KMS-11 (cell line): ENCODE data around the gene WAPL.

Source experiments
- H2AFZ ChIP-seq: fragments of 200-600 bp; sonication (generic); 2 replicates; pipeline ENCODE4 v1.6.1; 2016; ENCODE audit warnings: antibody characterized with exemption, mixed run types, low read depth
- H3K27ac ChIP-seq: fragments of 200-600 bp; sonication (generic); 2 replicates; pipeline ENCODE4 v1.6.1; 2016; ENCODE audit warnings: mild to moderate bottlenecking, mixed run types
- H3K27me3 ChIP-seq: fragments of 200-600 bp; sonication (generic); 2 replicates; pipeline ENCODE4 v1.6.1; 2017; ENCODE audit warnings: mild to moderate bottlenecking, low read depth, mixed run types, moderate library complexity; ENCODE audit not compliant: insufficient read depth
- H3K36me3 ChIP-seq: fragments of 200-600 bp; sonication (generic); 2 replicates; pipeline ENCODE4 v1.6.1; 2017; ENCODE audit warnings: mild to moderate bottlenecking, mixed run types; ENCODE audit not compliant: insufficient read depth
- H3K4me1 ChIP-seq: fragments of 200-600 bp; sonication (generic); 2 replicates; pipeline ENCODE4 v1.6.1; 2016; ENCODE audit warnings: mild to moderate bottlenecking, low read depth, mixed run types; ENCODE audit not compliant: poor library complexity, severe bottlenecking
- H3K4me2 ChIP-seq: fragments of 200-600 bp; sonication (generic); 2 replicates; pipeline ENCODE4 v1.7.0; 2016; ENCODE audit warnings: mild to moderate bottlenecking, mixed run types
- H3K4me3 ChIP-seq: fragments of 200-600 bp; sonication (generic); IDR thresholded peaks from 2 replicates; pipeline ENCODE4 v1.6.1; 2017; ENCODE audit warnings: low read depth, low read length, mixed read lengths; ENCODE audit not compliant: insufficient read depth
- H3K79me2 ChIP-seq: fragments of 200-600 bp; sonication (generic); 2 replicates; pipeline ENCODE4 v1.6.1; 2016; ENCODE audit warnings: low read depth, mixed run types; ENCODE audit not compliant: insufficient read depth
- H3K9ac ChIP-seq: fragments of 200-600 bp; sonication (generic); 2 replicates; pipeline ENCODE4 v1.6.1; 2016; ENCODE audit warnings: mild to moderate bottlenecking, mixed run types
- H4K20me1 ChIP-seq: fragments of 200-600 bp; sonication (generic); 2 replicates; pipeline ENCODE4 v1.6.1; 2016; ENCODE audit warnings: mild to moderate bottlenecking, mixed run types; ENCODE audit not compliant: insufficient read depth
- TF ChIP-seq, protein P1 (sequence below): fragments of 200-600 bp; sonication (generic); conservative IDR thresholded peaks from 2 replicates; pipeline ENCODE4 v1.6.1; 2017; ENCODE audit warnings: low read depth, mild to moderate bottlenecking, antibody characterized with exemption, low read length, moderate library complexity, mixed read lengths

Gene WAPL

DNA sequence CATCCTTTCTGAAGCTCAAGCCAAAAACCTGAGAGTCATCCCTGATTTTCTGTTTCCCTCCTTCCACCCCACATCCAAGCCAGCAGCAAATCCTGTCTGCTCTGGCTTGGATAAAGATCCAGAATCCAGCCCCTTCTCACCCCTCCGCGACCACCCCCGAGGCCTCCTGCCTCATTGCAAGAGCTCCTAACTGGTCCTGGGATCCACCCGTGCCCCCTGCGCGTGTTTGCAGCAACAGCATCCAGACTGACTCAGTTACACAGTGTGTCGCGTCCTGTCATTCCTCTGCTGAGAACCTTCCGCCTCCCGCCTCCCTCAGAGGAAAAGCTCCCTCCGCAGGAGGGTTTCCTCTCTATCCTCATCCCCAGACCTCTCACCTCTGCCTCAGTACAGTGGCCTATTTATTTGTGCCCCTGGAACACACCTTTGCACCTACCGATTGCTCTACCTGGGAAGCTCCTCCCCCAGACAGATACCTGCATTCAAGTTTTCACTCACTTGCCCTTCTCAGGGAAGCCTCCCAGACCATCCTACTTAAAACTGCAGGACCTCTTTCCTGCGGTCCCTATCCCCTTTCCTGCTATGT is 133.4 kb downstream of the WAPL start:
- Histone ChIP-seq H3K79me2 (no peaks in the 10 kb centered on the region), H4K20me1 (no peaks in the 10 kb centered on the region), H3K4me2 (no peak overlapping the region), H3K4me3 (no peak overlapping the region), H2AFZ (no peak overlapping the region), H3K36me3 (no peaks in the 10 kb centered on the region), H3K4me1 (no peaks in the 10 kb centered on the region), H3K27ac (no peak overlapping the region), H3K27me3 (no peaks in the 10 kb centered on the region), H3K9ac (no peak overlapping the region)
- TF ChIP-seq, protein P1, sequence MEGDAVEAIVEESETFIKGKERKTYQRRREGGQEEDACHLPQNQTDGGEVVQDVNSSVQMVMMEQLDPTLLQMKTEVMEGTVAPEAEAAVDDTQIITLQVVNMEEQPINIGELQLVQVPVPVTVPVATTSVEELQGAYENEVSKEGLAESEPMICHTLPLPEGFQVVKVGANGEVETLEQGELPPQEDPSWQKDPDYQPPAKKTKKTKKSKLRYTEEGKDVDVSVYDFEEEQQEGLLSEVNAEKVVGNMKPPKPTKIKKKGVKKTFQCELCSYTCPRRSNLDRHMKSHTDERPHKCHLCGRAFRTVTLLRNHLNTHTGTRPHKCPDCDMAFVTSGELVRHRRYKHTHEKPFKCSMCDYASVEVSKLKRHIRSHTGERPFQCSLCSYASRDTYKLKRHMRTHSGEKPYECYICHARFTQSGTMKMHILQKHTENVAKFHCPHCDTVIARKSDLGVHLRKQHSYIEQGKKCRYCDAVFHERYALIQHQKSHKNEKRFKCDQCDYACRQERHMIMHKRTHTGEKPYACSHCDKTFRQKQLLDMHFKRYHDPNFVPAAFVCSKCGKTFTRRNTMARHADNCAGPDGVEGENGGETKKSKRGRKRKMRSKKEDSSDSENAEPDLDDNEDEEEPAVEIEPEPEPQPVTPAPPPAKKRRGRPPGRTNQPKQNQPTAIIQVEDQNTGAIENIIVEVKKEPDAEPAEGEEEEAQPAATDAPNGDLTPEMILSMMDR: no peak

DNA sequence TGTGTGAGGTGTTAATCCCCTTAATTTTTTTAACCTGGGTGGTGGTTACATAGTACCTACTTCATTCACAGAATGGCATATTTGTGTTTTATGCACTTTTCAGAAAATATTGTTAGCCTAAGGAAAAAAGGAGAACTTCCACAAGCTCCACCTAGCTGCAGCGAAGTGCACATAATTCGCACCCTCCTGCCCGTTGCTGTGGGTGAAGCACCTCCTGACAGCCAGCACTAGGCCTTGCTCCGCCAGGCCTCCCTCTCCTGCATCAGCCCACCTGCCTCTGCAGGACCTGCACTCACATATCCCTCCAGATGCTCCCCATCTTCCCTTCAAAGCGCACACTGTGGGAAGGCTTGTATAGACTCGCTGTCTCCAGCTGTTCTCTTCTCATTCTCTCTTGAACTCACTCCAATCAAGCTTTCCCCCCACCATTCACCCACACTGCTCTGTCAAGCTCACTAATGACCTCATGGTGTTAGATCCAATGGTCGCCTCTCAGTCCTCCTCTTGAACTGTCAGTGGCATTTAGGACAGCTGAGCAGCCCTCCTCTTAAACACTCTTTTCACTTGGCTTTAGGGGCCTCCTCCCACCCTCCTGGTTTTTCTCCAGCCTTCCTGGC is 134.3 kb downstream of the WAPL start:
- no peaks in the 10 kb centered on the region for H3K79me2 ChIP-seq
- no peaks in the 10 kb centered on the region for H3K27me3 ChIP-seq
- no peaks in the 10 kb centered on the region for H4K20me1 ChIP-seq
- H3K36me3 ChIP-seq: no peaks in the 10 kb centered on the region
- no peak overlapping the region for H3K27ac ChIP-seq
- no peaks in the 10 kb centered on the region for H3K4me1 ChIP-seq
- no peak overlapping the region for H3K4me2 ChIP-seq
- no peak overlapping the region for H2AFZ ChIP-seq
- no peak overlapping the region for H3K4me3 ChIP-seq
- TF ChIP-seq, protein P1: no peak
- H3K9ac ChIP-seq: no peak overlapping the region

DNA sequence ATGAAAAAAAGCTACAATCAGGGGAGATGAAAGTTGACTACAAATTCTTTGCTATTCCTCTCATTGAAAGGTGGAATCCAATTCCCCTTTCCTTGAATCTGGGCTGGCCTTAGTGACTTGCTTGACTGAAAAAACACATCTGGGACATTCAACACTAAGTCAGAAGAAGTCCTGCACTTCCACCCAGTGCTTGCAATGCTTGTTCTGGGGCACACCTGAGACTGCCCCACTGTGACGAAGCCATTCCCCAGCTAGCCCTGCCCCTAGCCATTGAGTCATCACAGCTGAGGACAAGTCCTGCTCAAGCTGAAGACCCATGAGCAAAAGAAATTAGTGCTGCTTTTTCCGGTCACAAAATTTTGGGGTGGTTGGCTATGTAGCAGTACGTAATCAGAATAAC is 135.8 kb downstream of the WAPL start:
- Histone ChIP-seq H3K27me3 (no peaks in the 10 kb centered on the region), H3K4me1 (no peaks in the 10 kb centered on the region), H3K4me3 (no peak overlapping the region)

More for the DNA sequence above, 135.8 kb downstream of the WAPL start:
- TF ChIP-seq, protein P1: no peak
- Histone ChIP-seq H3K36me3 (no peaks in the 10 kb centered on the region), H3K9ac (no peak overlapping the region), H3K27ac (no peak overlapping the region), H3K79me2 (no peaks in the 10 kb centered on the region), H3K4me2 (no peak overlapping the region), H4K20me1 (no peaks in the 10 kb centered on the region), H2AFZ (no peak overlapping the region)
